ENCODE results near the gene JUP. TPM values are rescaled to one million over a fixed set of nuclear protein-coding genes. Genes with fewer than 3 reads are reported as not detected.
A peak's percentile ranks its signal among the peaks of the same experiment; 100 is the strongest.

The JUP gene
- total RNA-seq, 1 experiment from 2014 or later: 352 TPM

DNA sequence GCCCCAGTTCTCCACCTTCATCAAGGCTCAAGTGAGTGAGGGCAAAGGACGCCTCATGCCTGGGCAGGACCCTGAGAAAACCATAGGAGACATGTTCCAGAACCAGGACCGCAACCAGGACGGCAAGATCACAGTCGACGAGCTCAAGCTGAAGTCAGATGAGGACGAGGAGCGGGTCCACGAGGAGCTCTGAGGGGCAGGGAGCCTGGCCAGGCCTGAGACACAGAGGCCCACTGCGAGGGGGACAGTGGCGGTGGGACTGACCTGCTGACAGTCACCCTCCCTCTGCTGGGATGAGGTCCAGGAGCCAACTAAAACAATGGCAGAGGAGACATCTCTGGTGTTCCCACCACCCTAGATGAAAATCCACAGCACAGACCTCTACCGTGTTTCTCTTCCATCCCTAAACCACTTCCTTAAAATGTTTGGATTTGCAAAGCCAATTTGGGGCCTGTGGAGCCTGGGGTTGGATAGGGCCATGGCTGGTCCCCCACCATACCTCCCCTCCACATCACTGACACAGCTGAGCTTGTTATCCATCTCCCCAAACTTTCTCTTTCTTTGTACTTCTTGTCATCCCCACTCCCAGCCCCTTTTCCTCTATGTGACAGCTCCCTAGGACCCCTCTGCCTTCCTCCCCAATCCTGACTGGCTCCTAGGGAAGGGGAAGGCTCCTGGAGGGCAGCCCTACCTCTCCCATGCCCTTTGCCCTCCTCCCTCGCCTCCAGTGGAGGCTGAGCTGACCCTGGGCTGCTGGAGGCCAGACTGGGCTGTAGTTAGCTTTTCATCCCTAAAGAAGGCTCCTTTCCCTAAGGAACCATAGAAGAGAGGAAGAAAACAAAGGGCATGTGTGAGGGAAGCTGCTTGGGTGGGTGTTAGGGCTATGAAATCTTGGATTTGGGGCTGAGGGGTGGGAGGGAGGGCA lies 36.0 kb upstream of the JUP start:
- Histone ChIP-seq H3K9me3 (ENCODE audit: control insufficient read depth, insufficient read depth, low read depth, low read length) (no peaks in the 10 kb centered on the region), H3K4me1 (ENCODE audit: control insufficient read depth, insufficient read depth, low read length) (no peaks in the 10 kb centered on the region; the same call in 1 of the 2 replicates), H3K27ac (ENCODE audit: low read length) (no peak overlapping the region; the same call in 1 of the 2 replicates), H3K36me3 (ENCODE audit: control insufficient read depth, insufficient read depth, low read length) (peaks cover 2% of the 10 kb centered on the region; the same call in 1 of the 2 replicates), H3K27me3 (ENCODE audit: control insufficient read depth, insufficient read depth, low read length) (no peaks in the 10 kb centered on the region), H3K4me3 (ENCODE audit: low read depth in 2 of 2, low read length in 2 of 2) (no peak overlapping the region)
- intact Hi-C loops (cut with micrococcal nuclease; ENCODE audit: unreplicated experiment) (no loop called here), in situ Hi-C loops (cut with HindIII; ENCODE audit: low pct_unique_long_range_greater_than_20kb, low sequenced_read_pairs) (no loop called here)
- DNase-seq (ENCODE audit: low read depth, low spot score) (no peak), ATAC-seq (peak; percentile 4)
- TF ChIP-seq POLR2AphosphoS5 (IDR thresholded peaks at IDR 0.05; ENCODE audit: low read depth, low read length): peak; percentile 50
- TF ChIP-seq TCF7L2 (IDR thresholded peaks at IDR 0.05; ENCODE audit: low read depth, low read length): no peak
- BruUV-seq (replicated peaks): TSS peak; percentile 89
- ChIA-PET POLR2A (interaction anchor here (0.5 to 0.6 kb wide), 2 partner anchors 62 to 77 kb away, joined by 3 to 4 read pairs; no protein-coding TSS in a partner anchor), CTCF (no interaction called here)

DNA sequence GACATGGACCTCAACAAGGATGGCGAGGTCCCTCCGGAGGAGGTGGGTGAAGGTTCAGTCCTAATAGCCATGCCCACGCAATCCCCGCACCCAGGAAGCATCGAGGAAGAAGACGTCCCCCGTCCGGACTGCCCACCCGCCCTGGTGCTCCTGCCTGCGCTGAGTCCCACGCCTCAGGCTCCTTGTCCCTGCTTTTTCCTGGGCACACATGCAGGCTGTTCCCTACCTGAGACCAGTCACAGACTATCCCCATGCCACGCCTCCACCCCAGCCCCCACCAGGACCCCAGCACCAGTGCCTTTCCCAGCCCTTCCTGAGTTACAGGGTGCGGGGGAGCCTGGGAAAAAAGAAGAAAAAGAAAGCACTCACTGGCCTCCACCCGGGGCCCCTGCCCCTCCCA lies 35.3 kb upstream of the JUP start:
- peak; percentile 6 for ATAC-seq
- POLR2A ChIA-PET: interaction anchor here (0.5 kb wide), 1 partner anchor 76 kb away, joined by 4 read pairs; no protein-coding TSS in a partner anchor
- Histone ChIP-seq H3K27ac (ENCODE audit: low read length) (no peak overlapping the region; the same call in 1 of the 2 replicates), H3K9me3 (ENCODE audit: control insufficient read depth, insufficient read depth, low read depth, low read length) (no peaks in the 10 kb centered on the region), H3K27me3 (ENCODE audit: control insufficient read depth, insufficient read depth, low read length) (no peaks in the 10 kb centered on the region), H3K4me3 (ENCODE audit: low read depth in 2 of 2, low read length in 2 of 2) (no peak overlapping the region), H3K36me3 (ENCODE audit: control insufficient read depth, insufficient read depth, low read length) (peaks cover 2% of the 10 kb centered on the region; the same call in 1 of the 2 replicates), H3K4me1 (ENCODE audit: control insufficient read depth, insufficient read depth, low read length) (no peaks in the 10 kb centered on the region; the same call in 1 of the 2 replicates)
- intact Hi-C loops (cut with micrococcal nuclease; ENCODE audit: unreplicated experiment) (no loop called here), in situ Hi-C loops (cut with HindIII; ENCODE audit: low pct_unique_long_range_greater_than_20kb, low sequenced_read_pairs) (no loop called here)
- no TSS peak for BruUV-seq (replicated peaks)
- TF ChIP-seq TCF7L2 (IDR thresholded peaks at IDR 0.05; ENCODE audit: low read depth, low read length): no peak
- TF ChIP-seq POLR2AphosphoS5 (IDR thresholded peaks at IDR 0.05; ENCODE audit: low read depth, low read length): peak; percentile 16; the same call in 1 of the 2 replicates
- CTCF ChIA-PET: no interaction called here
- DNase-seq (ENCODE audit: low read depth, low spot score): no peak

GRCh38 chr17:41818024-41818423 lies 31.5 kb upstream of the JUP start:
- no peak for DNase-seq (ENCODE audit: low read depth, low spot score)
- Histone ChIP-seq H3K9me3 (ENCODE audit: control insufficient read depth, insufficient read depth, low read depth, low read length) (no peaks in the 10 kb centered on the region), H3K27ac (ENCODE audit: low read length) (no peak overlapping the region), H3K4me1 (ENCODE audit: control insufficient read depth, insufficient read depth, low read length) (peaks cover 10% of the 10 kb centered on the region), H3K4me3 (ENCODE audit: low read depth in 2 of 2, low read length in 2 of 2) (no peak overlapping the region), H3K27me3 (ENCODE audit: control insufficient read depth, insufficient read depth, low read length) (no peaks in the 10 kb centered on the region), H3K36me3 (ENCODE audit: control insufficient read depth, insufficient read depth, low read length) (peaks cover 2% of the 10 kb centered on the region)
- no peak for ATAC-seq
- TF ChIP-seq TCF7L2 (IDR thresholded peaks at IDR 0.05; ENCODE audit: low read depth, low read length): no peak
- TF ChIP-seq REST (IDR thresholded peaks at IDR 0.05; ENCODE audit: insufficient read depth in 1 of 2, low read depth in 2 of 2, low read length in 1 of 2): no peak
- no peak for TF ChIP-seq SIN3A (IDR thresholded peaks at IDR 0.05; ENCODE audit: borderline replicate concordance, insufficient read depth, low read depth, low read length)
- TF ChIP-seq POLR2AphosphoS5 (IDR thresholded peaks at IDR 0.05; ENCODE audit: low read depth, low read length): no peak
- TF ChIP-seq, protein P1, sequence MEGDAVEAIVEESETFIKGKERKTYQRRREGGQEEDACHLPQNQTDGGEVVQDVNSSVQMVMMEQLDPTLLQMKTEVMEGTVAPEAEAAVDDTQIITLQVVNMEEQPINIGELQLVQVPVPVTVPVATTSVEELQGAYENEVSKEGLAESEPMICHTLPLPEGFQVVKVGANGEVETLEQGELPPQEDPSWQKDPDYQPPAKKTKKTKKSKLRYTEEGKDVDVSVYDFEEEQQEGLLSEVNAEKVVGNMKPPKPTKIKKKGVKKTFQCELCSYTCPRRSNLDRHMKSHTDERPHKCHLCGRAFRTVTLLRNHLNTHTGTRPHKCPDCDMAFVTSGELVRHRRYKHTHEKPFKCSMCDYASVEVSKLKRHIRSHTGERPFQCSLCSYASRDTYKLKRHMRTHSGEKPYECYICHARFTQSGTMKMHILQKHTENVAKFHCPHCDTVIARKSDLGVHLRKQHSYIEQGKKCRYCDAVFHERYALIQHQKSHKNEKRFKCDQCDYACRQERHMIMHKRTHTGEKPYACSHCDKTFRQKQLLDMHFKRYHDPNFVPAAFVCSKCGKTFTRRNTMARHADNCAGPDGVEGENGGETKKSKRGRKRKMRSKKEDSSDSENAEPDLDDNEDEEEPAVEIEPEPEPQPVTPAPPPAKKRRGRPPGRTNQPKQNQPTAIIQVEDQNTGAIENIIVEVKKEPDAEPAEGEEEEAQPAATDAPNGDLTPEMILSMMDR (IDR thresholded peaks at IDR 0.05): no peak
- in situ Hi-C loops (cut with HindIII; ENCODE audit: low pct_unique_long_range_greater_than_20kb, low sequenced_read_pairs): no loop called here
- ChIA-PET CTCF (no interaction called here), POLR2A (no interaction called here)
- BruUV-seq (replicated peaks): no TSS peak
- intact Hi-C loops (cut with micrococcal nuclease; ENCODE audit: unreplicated experiment): no loop called here
